Measurements from ENCODE around the gene DSN1. TPM values are rescaled to one million over a fixed set of nuclear protein-coding genes. Genes with fewer than 3 reads are reported as not detected.

The DSN1 gene
- total and polyA plus RNA-seq, 2 donors (not counting 3 experiments of a cell fraction or from before 2014, with no cell fraction given), result 11.0 to 25.0 TPM

GRCh38 chr20:36775196-36775595 is 1.6 kb upstream of the DSN1 start:
- POLR2A ChIA-PET, result interaction anchor here (2.0 kb wide), 1 partner anchor 169 kb away, joined by 6 read pairs; the partner anchor contains the start of gene RAB5IF
- no peaks in the 10 kb centered on the region for H3K9me3 ChIP-seq (replicated peaks; ENCODE audit: control insufficient read depth, insufficient read depth, low read length)
- intact Hi-C loops (cut with micrococcal nuclease), result no loop called here
- dilution Hi-C loops (cut with MboI; ENCODE audit: extremely low pct_ligation_motif_present, low sequenced_read_pairs), result no loop called here
- FAIRE-seq, result no peak
- TF ChIP-seq GATA2 (IDR thresholded peaks at IDR 0.05; ENCODE audit: insufficient read depth, insufficient read length, low read depth, low read length) (no peak), POLR2AphosphoS5 (IDR thresholded peaks at IDR 0.05; ENCODE audit: insufficient read depth, low read depth, low read length) (no peak), JUN (IDR thresholded peaks at IDR 0.05; ENCODE audit: borderline replicate concordance, insufficient read depth, insufficient read length, low read depth) (no peak), POLR2A (IDR thresholded peaks at IDR 0.05; ENCODE audit: low read depth, low read length) (no peak), MAX (IDR thresholded peaks at IDR 0.05; ENCODE audit: insufficient read depth, insufficient read length) (no peak), FOS (IDR thresholded peaks at IDR 0.05; ENCODE audit: borderline replicate concordance, insufficient read depth, low read length) (no peak), EZH2 (IDR thresholded peaks at IDR 0.05; ENCODE audit: borderline replicate concordance, low read depth, low read length, severe bottlenecking) (no peak), MYC (IDR thresholded peaks at IDR 0.05; ENCODE audit: low read depth, low read length) (no peak), CTCF (IDR thresholded peaks at IDR 0.05; ENCODE audit: extremely low read depth in 1 of 2, insufficient read depth in 1 of 2, low read depth in 1 of 2, low read length in 2 of 2) (no peak)
- no TSS peak for BruUV-seq (replicated peaks)
- no peak overlapping the region for H3K4me2 ChIP-seq (ENCODE audit: insufficient read depth, low read length)
- no peaks in the 10 kb centered on the region for H3K27me3 ChIP-seq (ENCODE audit: control insufficient read depth in 2 of 2, insufficient read depth in 2 of 2, low read length in 2 of 2)
- no peak overlapping the region for H2AFZ ChIP-seq (ENCODE audit: low read depth, low read length)
- H3K9me1 ChIP-seq (replicated peaks; ENCODE audit: control insufficient read depth, extremely low read depth, insufficient read depth, low read length), result no peaks in the 10 kb centered on the region
- H3K36me3 ChIP-seq (ENCODE audit: control insufficient read depth in 2 of 2, extremely low read depth in 1 of 2, insufficient read depth in 2 of 2, low read length in 2 of 2), result peaks cover 0 to 2% of the 10 kb centered on the region in 2 experiments
- peaks cover 14% of the 10 kb centered on the region for H3K79me2 ChIP-seq (ENCODE audit: control insufficient read depth, insufficient read depth, low read length)
- CTCF ChIA-PET, result interaction anchor here (1.0 to 2.5 kb wide), 2 partner anchors 88 to 169 kb away, joined by 3 to 16 read pairs; a partner anchor contains a TSS
- no peak overlapping the region for H3K27ac ChIP-seq (ENCODE audit: insufficient read depth, low read depth, low read length)
- peaks cover 9% of the 10 kb centered on the region for H3K4me1 ChIP-seq (ENCODE audit: control insufficient read depth, extremely low read depth, insufficient read depth, low read length)
- H4K20me1 ChIP-seq (replicated peaks; ENCODE audit: control insufficient read depth, extremely low read depth, insufficient read depth, low read length), result no peaks in the 10 kb centered on the region
- H3K9ac ChIP-seq (replicated peaks; ENCODE audit: extremely low read depth, insufficient read depth, low read length), result no peak overlapping the region
- no peak for DNase-seq (ENCODE audit: low read depth, low spot score)
- no peak overlapping the region for H3K4me3 ChIP-seq (replicated peaks in 1 of 3; ENCODE audit: insufficient read depth in 1 of 3, low read depth in 1 of 3, low read length in 3 of 3)
